CD14-positive monocyte (primary cell): Measurements from ENCODE around the gene ZNF570. TPM values are rescaled to one million over a fixed set of nuclear protein-coding genes. Genes with fewer than 3 reads are reported as not detected.

Source experiments
- DNase-seq, 3 donors: peaks; one replicate each; pipeline ENCODE4 v3.0.0-alpha.2; 2011 to 2022
- H2AFZ ChIP-seq: 2 replicates; pipeline ENCODE4 v1.6.0; 2012; ENCODE audit warnings: mild to moderate bottlenecking, low read depth, low read length, inconsistent platforms; ENCODE audit not compliant: insufficient read depth, poor library complexity, severe bottlenecking
- H3K27ac ChIP-seq, 2 donors: 1 replicate in 1 of 2; 2 replicates in 1 of 2; pipeline ENCODE4 v1.5.1; 2012 to 2013; ENCODE audit warnings: low read length in 2 of 2, control low read depth in 1 of 2, inconsistent platforms in 1 of 2, low read depth in 1 of 2, mild to moderate bottlenecking in 1 of 2
- H3K27me3 ChIP-seq, 2 donors: one replicate each; pipeline versions ENCODE4 v1.6.0 to v1.6.1; 2011 to 2013; ENCODE audit warnings: low read length in 2 of 2; ENCODE audit not compliant: control insufficient read depth in 2 of 2, insufficient read depth in 2 of 2
- H3K36me3 ChIP-seq, 2 donors: replicated peaks in 1 of 2; 1 replicate in 1 of 2; 2 replicates in 1 of 2; pipeline versions ENCODE4 v1.5.1 to v1.6.1; 2012 to 2013; ENCODE audit warnings: low read length in 2 of 2, control low read depth in 1 of 2, inconsistent platforms in 1 of 2, mild to moderate bottlenecking in 1 of 2; ENCODE audit not compliant: insufficient read depth in 2 of 2, control insufficient read depth in 1 of 2
- H3K4me1 ChIP-seq, 2 donors: 1 replicate in 1 of 2; 2 replicates in 1 of 2; pipeline versions ENCODE4 v1.5.1 to v1.6.1; 2012 to 2013; ENCODE audit warnings: low read length in 2 of 2, control low read depth in 1 of 2, inconsistent platforms in 1 of 2, mild to moderate bottlenecking in 1 of 2, moderate library complexity in 1 of 2; ENCODE audit not compliant: insufficient read depth in 2 of 2, control insufficient read depth in 1 of 2
- H3K4me2 ChIP-seq: replicated peaks from 2 replicates; pipeline ENCODE3; 2012; ENCODE audit warnings: low read length, moderate library complexity, mild to moderate bottlenecking; ENCODE audit not compliant: poor library complexity, severe bottlenecking; ENCODE audit errors: extremely low read depth
- H3K4me3 ChIP-seq, 3 experiments: fragments of 200-600 bp in 1 of 3; sonication (generic) in 1 of 3; replicated peaks in 1 of 3; 1 replicate in 2 of 3; 2 replicates in 1 of 3; pipeline ENCODE4 v1.5.1; 2011 to 2013; ENCODE audit warnings: low read length in 3 of 3, mild to moderate bottlenecking in 3 of 3, control low read depth in 2 of 3, low read depth in 2 of 3, inconsistent platforms in 1 of 3, moderate library complexity in 1 of 3
- H3K79me2 ChIP-seq: 2 replicates; pipeline ENCODE4 v1.6.0; 2012; ENCODE audit warnings: mild to moderate bottlenecking, control low read depth, inconsistent platforms, low read length, moderate library complexity; ENCODE audit not compliant: insufficient read depth
- H3K9ac ChIP-seq: 2 replicates; pipeline ENCODE4 v1.6.0; 2017; ENCODE audit warnings: low read length, mild to moderate bottlenecking; ENCODE audit not compliant: insufficient read depth, poor library complexity, severe bottlenecking
- H3K9me3 ChIP-seq, 2 donors: replicated peaks in 1 of 2; 1 replicate in 1 of 2; 2 replicates in 1 of 2; pipeline versions ENCODE4 v1.5.1 to v1.6.1; 2012 to 2013; ENCODE audit warnings: low read length in 2 of 2, control low read depth in 1 of 2; ENCODE audit not compliant: control insufficient read depth in 1 of 2, insufficient read depth in 1 of 2
- H4K20me1 ChIP-seq: 2 replicates; pipeline ENCODE4 v1.6.0; 2012; ENCODE audit warnings: mild to moderate bottlenecking, low read length, control low read depth, moderate library complexity; ENCODE audit not compliant: insufficient read depth
- H3K27ac Mint-ChIP-seq, 7 donors: one replicate each; pipeline ENCODE4 v1.8.0; 2020; ENCODE audit warnings: mild to moderate bottlenecking in 7 of 7, mixed read lengths in 7 of 7, moderate library complexity in 6 of 7, inconsistent platforms in 2 of 7
- H3K27me3 Mint-ChIP-seq, 3 donors: one replicate each; pipeline ENCODE4 v1.8.0; 2021 to 2022; ENCODE audit warnings: low read depth in 3 of 3, mild to moderate bottlenecking in 3 of 3, mixed read lengths in 3 of 3, moderate library complexity in 3 of 3, inconsistent platforms in 1 of 3
- H3K36me3 Mint-ChIP-seq, 2 donors: one replicate each; pipeline ENCODE4 v1.8.0; 2020; ENCODE audit warnings: mixed read lengths in 2 of 2, inconsistent platforms in 1 of 2, mild to moderate bottlenecking in 1 of 2
- H3K4me1 Mint-ChIP-seq: one replicate; pipeline ENCODE4 v1.8.0; 2020; ENCODE audit warnings: mild to moderate bottlenecking, mixed read lengths
- H3K4me3 Mint-ChIP-seq, 2 donors: one replicate each; pipeline ENCODE4 v1.8.0; 2020; ENCODE audit warnings: mild to moderate bottlenecking in 2 of 2, mixed read lengths in 2 of 2, moderate library complexity in 1 of 2
- H3K9me3 Mint-ChIP-seq, 7 donors: one replicate each; pipeline ENCODE4 v1.8.0; 2020 to 2022; ENCODE audit warnings: mixed read lengths in 7 of 7, mild to moderate bottlenecking in 6 of 7, moderate library complexity in 6 of 7, inconsistent platforms in 2 of 7
- CTCF ChIP-seq: fragments of 200-600 bp; IDR thresholded peaks from one replicate; pipeline ENCODE4 v1.8.0; 2022; ENCODE audit warnings: antibody characterized with exemption, mild to moderate bottlenecking
- WGBS: methylation state at CpG from one replicate; pipeline ENCODE4 v1.1.5; 2013; ENCODE audit warnings: missing lambda C conversion rate; ENCODE audit not compliant: insufficient coverage; 5-methylcytosine and 5-hydroxymethylcytosine counted together
- intact Hi-C, 2 donors: fragments of 100-400 bp; cut with micrococcal nuclease; formaldehyde crosslinking; loops; one replicate each; pipeline versions ENCODE4 v1.15.0 to v1.15.1; 2023
- polyA plus RNA-seq, 3 donors: library from polyadenylated mRNA; depleted of rRNA in 1 of 3; unstranded in 2 of 3; stranded (reverse) in 1 of 3; fragments of 300-500 nt in 2 of 3; fragments of >200 nt in 1 of 3; fragmentation: Illumina TruSeq in 2 of 3; gene quantifications; 1 replicate in 2 of 3; 2 replicates in 1 of 3; pipeline ENCODE4 v1.2.3, GENCODE V29; 2012 to 2021

ZNF570 gene
- polyA plus RNA-seq, 3 donors = 0.12 to 1.1 (median 0.80) TPM

- no peak overlapping the region for H3K4me3 ChIP-seq
- no peak for DNase-seq
- H3K36me3 Mint-ChIP-seq = peaks cover 0 to 3% of the 10 kb centered on the region in 2 donors
- WGBS = 80% methylated on average over 2 of the region's 3 CpGs
- H3K9me3 Mint-ChIP-seq = peaks cover 18 to 54% (median 49%) of the 10 kb centered on the region in 7 donors
- H3K27ac ChIP-seq = no peak overlapping the region
- no peaks in the 10 kb centered on the region for H3K36me3 ChIP-seq
- no peaks in the 10 kb centered on the region for H3K27me3 ChIP-seq
- no peak for TF ChIP-seq CTCF
- H3K27ac Mint-ChIP-seq = no peak overlapping the region
- H4K20me1 ChIP-seq = no peaks in the 10 kb centered on the region
- intact Hi-C loops = no loop called here
- H3K9me3 ChIP-seq = peaks cover 63 to 79% of the 10 kb centered on the region in 2 donors
- H3K9ac ChIP-seq = no peak overlapping the region
- H3K79me2 ChIP-seq = no peaks in the 10 kb centered on the region
- H3K4me1 ChIP-seq = peaks cover 7 to 8% of the 10 kb centered on the region in 2 donors
- H3K27me3 Mint-ChIP-seq = peaks cover 0 to 2% (median 0%) of the 10 kb centered on the region in 3 donors
- no peak overlapping the region for H2AFZ ChIP-seq
- no peak overlapping the region for H3K4me2 ChIP-seq
- H3K4me1 Mint-ChIP-seq = no peaks in the 10 kb centered on the region
- no peak overlapping the region for H3K4me3 Mint-ChIP-seq
These were observed 42.0 kb downstream of the ZNF570 start for GRCh38 chr19:37511186-37511585.

DNA sequence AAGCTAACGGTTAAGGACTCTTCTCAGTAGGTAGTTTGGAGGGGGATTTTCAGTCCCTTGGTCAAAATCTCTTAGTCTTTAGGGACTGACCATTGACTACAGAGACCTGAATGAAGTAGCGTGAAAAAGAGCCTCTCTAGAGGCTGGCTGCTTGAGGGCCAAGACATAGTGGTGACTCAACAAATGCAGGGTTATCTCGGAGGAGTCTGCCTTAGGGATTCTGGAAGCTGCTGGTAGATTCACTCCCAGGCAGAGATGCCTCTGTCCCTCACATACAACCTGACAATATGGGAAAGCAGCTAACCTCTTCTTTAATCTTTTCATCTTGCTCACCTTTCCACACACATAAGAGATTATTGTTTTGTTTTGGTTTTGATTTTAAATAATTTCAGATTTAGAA, 42.7 kb downstream of the ZNF570 start:
- Mint-ChIP-seq H3K27ac (no peak overlapping the region), H3K4me1 (no peaks in the 10 kb centered on the region), H3K4me3 (no peak overlapping the region), H3K9me3 (peaks cover 22 to 60% (median 56%) of the 10 kb centered on the region in 7 donors), H3K27me3 (peaks cover 0 to 2% (median 0%) of the 10 kb centered on the region in 3 donors), H3K36me3 (peaks cover 0 to 3% of the 10 kb centered on the region in 2 donors)
- Histone ChIP-seq H3K9me3 (peaks cover 63 to 79% of the 10 kb centered on the region in 2 donors), H3K27me3 (no peaks in the 10 kb centered on the region), H3K9ac (no peak overlapping the region), H3K79me2 (no peaks in the 10 kb centered on the region), H4K20me1 (no peaks in the 10 kb centered on the region), H3K4me2 (no peak overlapping the region), H3K4me1 (peaks cover 2% of the 10 kb centered on the region in 2 donors), H3K36me3 (no peaks in the 10 kb centered on the region), H3K4me3 (no peak overlapping the region), H2AFZ (no peak overlapping the region), H3K27ac (no peak overlapping the region)
- no peak for TF ChIP-seq CTCF
- WGBS = 78% methylated on average over 1 of the region's 3 CpGs
- intact Hi-C loops = no loop called here
- DNase-seq = no peak
